ENCODE measurements around the gene BTG4. TPM values are rescaled to one million over a fixed set of nuclear protein-coding genes. Genes with fewer than 3 reads are reported as not detected.

BTG4 gene
- total and polyA plus RNA-seq, 9 of the 15 experiments (the other 6 are each of a cell fraction or from before 2014, with no cell fraction given): not detected

- no TSS peak for BruUV-seq (replicated peaks)
- Histone ChIP-seq H3K4me2 (ENCODE audit: insufficient read depth, low read length) (no peak overlapping the region), H2AFZ (ENCODE audit: low read depth, low read length) (no peak overlapping the region), H3K27ac (ENCODE audit: extremely low read depth, low read depth, low read length) (no peak overlapping the region), H3K27me3 (ENCODE audit: control insufficient read depth in 2 of 2, insufficient read depth in 2 of 2, low read length in 2 of 2) (peaks cover 6 to 12% of the 10 kb centered on the region in 2 experiments; a peak in 3 of 5 replicates), H3K9me1 (ENCODE audit: control insufficient read depth, insufficient read depth, low read length) (no peaks in the 10 kb centered on the region), H3K36me3 (ENCODE audit: control insufficient read depth, insufficient read depth, low read length) (no peaks in the 10 kb centered on the region), H4K20me1 (replicated peaks; ENCODE audit: control insufficient read depth, insufficient read depth, low read length) (no peaks in the 10 kb centered on the region), H3K4me3 (no peak overlapping the region), H3K9me3 (replicated peaks; ENCODE audit: control insufficient read depth, insufficient read depth, low read depth, low read length) (no peaks in the 10 kb centered on the region), H3K79me2 (ENCODE audit: control insufficient read depth, insufficient read depth, low read length) (no peaks in the 10 kb centered on the region), H3K9ac (ENCODE audit: insufficient read depth in 1 of 2, low read depth in 2 of 2, low read length in 2 of 2) (no peak overlapping the region), H3K4me1 (replicated peaks in 1 of 2; ENCODE audit: control insufficient read depth in 2 of 2, insufficient read depth in 2 of 2, low read length in 2 of 2) (no peaks in the 10 kb centered on the region)
- in situ Hi-C loops (cut with MboI) (no loop called here), intact Hi-C loops (cut with micrococcal nuclease) (no loop called here)
- peak; percentile 58 for ATAC-seq
- CTCF ChIA-PET (ENCODE audit: low intra/inter-chr PET ratio): no interaction called here
- WGBS (ENCODE audit: insufficient coverage, low coverage, missing lambda C conversion rate): under 1% methylated on average over 9 of the region's 9 CpGs
- DNase-seq (ENCODE audit: extremely low read depth in 1 of 4, low spot score in 3 of 4): no peak
- POLR2A ChIA-PET: interaction anchor here (0.6 kb wide), 2 partner anchors 191 to 438 kb away, joined by 3 to 4 read pairs; no protein-coding TSS in a partner anchor
- no peak for FAIRE-seq
- TF ChIP-seq HNRNPK (IDR thresholded peaks at IDR 0.05; ENCODE audit: low read depth, low read length, poor library complexity, severe bottlenecking): no peak
- no peak for TF ChIP-seq ZNF717 (CRISPR knock-in tag; IDR thresholded peaks at IDR 0.05)
- TF ChIP-seq ETS2 (tag; IDR thresholded peaks at IDR 0.05; ENCODE audit: borderline replicate concordance, poor library complexity, severe bottlenecking): no peak
- no peak for TF ChIP-seq FOXM1 (IDR thresholded peaks at IDR 0.05; ENCODE audit: low read depth)
- TF ChIP-seq FOXM1 (CRISPR knock-in tag; IDR thresholded peaks at IDR 0.05; ENCODE audit: low read depth): no peak
- no peak for TF ChIP-seq CCAR2 (IDR thresholded peaks at IDR 0.05; ENCODE audit: low read depth, low read length)
- TF ChIP-seq JUN (IDR thresholded peaks at IDR 0.05; ENCODE audit: borderline replicate concordance, low read depth, low read length): no peak
- no peak for TF ChIP-seq JUN (CRISPR knock-in tag; IDR thresholded peaks at IDR 0.05; ENCODE audit: borderline replicate concordance)
- no peak for TF ChIP-seq MGA (IDR thresholded peaks at IDR 0.05)
Measured at GRCh38 chr11:111531687-111532364, 19.6 kb upstream of the BTG4 start.

All from K562 (cell line).